GM18505 (cell line): ENCODE data around the gene SFR1.
"Not testable (repeated sequence)": the region's sequence is repeated elsewhere in the genome, so short reads cannot be mapped to it uniquely, and the experiment has no call there.

Source experiments
- ATAC-seq: cut with Tn5 transposase; IDR thresholded peaks from one replicate; pipeline ENCODE4 v1.9.1; 2021; ENCODE audit not compliant: unreplicated experiment
- POLR2A ChIP-seq: IDR thresholded peaks from 4 replicates; pipeline ENCODE4 v1.6.1; 2011; ENCODE audit warnings: borderline replicate concordance; ENCODE audit not compliant: insufficient read depth, insufficient read length; ENCODE audit errors: extremely low read depth

The SFR1 gene

DNA sequence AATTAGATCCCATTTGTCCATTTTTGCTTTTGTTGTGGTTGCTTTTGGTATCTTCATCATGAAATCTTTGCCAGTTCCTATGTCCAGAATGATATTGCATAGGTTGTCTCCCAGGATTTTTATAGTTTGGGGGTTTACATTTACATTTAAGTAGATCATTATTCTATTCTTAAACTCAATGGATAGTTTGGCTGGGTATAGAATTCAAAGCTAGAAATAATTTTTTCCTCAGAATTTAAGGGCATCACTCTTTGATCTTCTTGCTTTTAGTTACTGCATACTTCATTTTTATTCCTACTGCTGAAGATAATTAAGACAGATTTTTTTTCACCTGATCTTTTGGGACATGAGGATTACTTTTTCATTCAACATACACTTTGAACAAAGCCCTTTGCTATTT, 29.8 kb downstream of the SFR1 start:
- no peak for ATAC-seq
- no peak for TF ChIP-seq POLR2A

DNA sequence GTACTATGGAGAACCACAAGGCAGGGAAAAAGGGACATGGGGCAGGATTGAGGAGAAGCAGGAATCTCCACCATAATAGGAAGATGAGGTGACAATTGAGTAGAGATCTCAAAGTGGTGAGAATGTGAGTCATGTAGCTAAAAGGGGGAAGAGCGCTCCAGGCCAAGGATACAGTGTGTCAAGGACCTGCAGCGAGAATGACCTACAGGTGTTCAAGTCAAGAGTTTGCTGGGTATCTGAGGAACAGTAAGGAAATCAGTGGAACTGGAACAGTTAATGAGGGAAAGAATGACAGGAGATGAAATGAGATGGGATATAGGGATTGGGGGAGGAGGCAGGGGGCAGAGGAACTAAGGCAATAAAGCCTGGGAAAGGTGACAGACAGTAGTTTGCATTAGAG, 33.6 kb downstream of the SFR1 start:
- ATAC-seq, result no peak
- no peak for TF ChIP-seq POLR2A

- TF ChIP-seq POLR2A, result no peak
- no peak for ATAC-seq
Observed at GRCh38 chr10:104170610-104171254, 48.8 kb downstream of the SFR1 start.

DNA sequence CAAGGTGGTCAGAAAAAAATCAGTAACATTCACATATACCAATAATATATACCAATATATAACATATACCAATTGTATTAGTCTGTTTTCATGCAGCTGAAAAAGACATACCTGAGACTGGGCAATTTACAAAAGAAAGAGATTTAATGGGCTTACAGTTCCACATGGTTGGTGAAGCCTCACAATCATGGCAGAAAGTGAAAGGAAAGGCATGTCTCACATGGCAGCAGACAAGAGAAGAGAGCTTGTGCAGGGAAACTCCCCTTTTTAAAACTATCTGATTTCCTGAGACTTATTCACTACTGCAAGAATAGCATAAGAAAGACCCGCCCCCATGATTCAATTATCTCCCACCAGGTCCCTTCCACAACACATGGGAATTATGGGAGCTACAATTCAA, 52.2 kb downstream of the SFR1 start:
- not testable (repeated sequence) for ATAC-seq
